ENCODE results near the gene SPIC. TPM values are rescaled to one million over a fixed set of nuclear protein-coding genes. Genes with fewer than 3 reads are reported as not detected.

Gene SPIC
- polyA plus RNA-seq, 1 donor from 2014 or later, result not detected

GRCh38 chr12:101491329-101491728 lies 16.2 kb downstream of the SPIC start:
- no peaks in the 10 kb centered on the region for H4K20me1 ChIP-seq (ENCODE audit: insufficient read depth)
- H3K9me2 ChIP-seq (ENCODE audit: insufficient read depth, low read length), result no peaks in the 10 kb centered on the region
- no peaks in the 10 kb centered on the region for H3F3A ChIP-seq (ENCODE audit: insufficient read depth, low read length, poor library complexity, severe bottlenecking)
- no peaks in the 10 kb centered on the region for H3K27me3 ChIP-seq (ENCODE audit: insufficient read depth, low read depth, low read length)
- no peak overlapping the region for H2AFZ ChIP-seq (ENCODE audit: low read depth, low read length)
- H3K36me3 ChIP-seq (ENCODE audit: insufficient read depth, low read length), result no peaks in the 10 kb centered on the region
- no peak overlapping the region for H3K9ac ChIP-seq (ENCODE audit: low read length)
- H3K27ac ChIP-seq (ENCODE audit: low read length), result no peak overlapping the region
- no peaks in the 10 kb centered on the region for H3K79me2 ChIP-seq (replicated peaks; ENCODE audit: insufficient read depth, low read length)
- H3K4me3 ChIP-seq (ENCODE audit: low read length), result no peak overlapping the region
- TF ChIP-seq RAD21 (conservative IDR thresholded peaks at IDR 0.05) (no peak), POLR2AphosphoS5 (IDR thresholded peaks at IDR 0.05) (no peak), EZH2 (IDR thresholded peaks at IDR 0.05; ENCODE audit: borderline replicate concordance, insufficient read depth, low read length, poor library complexity, severe bottlenecking) (no peak), MXI1 (conservative IDR thresholded peaks at IDR 0.05; ENCODE audit: poor library complexity, severe bottlenecking) (no peak), SMC3 (conservative IDR thresholded peaks at IDR 0.05; ENCODE audit: poor library complexity) (no peak), EP300 (conservative IDR thresholded peaks at IDR 0.05; ENCODE audit: poor library complexity, severe bottlenecking) (no peak), TAF1 (IDR thresholded peaks at IDR 0.05; ENCODE audit: low read depth) (no peak)
- TF ChIP-seq, protein P1, sequence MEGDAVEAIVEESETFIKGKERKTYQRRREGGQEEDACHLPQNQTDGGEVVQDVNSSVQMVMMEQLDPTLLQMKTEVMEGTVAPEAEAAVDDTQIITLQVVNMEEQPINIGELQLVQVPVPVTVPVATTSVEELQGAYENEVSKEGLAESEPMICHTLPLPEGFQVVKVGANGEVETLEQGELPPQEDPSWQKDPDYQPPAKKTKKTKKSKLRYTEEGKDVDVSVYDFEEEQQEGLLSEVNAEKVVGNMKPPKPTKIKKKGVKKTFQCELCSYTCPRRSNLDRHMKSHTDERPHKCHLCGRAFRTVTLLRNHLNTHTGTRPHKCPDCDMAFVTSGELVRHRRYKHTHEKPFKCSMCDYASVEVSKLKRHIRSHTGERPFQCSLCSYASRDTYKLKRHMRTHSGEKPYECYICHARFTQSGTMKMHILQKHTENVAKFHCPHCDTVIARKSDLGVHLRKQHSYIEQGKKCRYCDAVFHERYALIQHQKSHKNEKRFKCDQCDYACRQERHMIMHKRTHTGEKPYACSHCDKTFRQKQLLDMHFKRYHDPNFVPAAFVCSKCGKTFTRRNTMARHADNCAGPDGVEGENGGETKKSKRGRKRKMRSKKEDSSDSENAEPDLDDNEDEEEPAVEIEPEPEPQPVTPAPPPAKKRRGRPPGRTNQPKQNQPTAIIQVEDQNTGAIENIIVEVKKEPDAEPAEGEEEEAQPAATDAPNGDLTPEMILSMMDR (IDR thresholded peaks at IDR 0.05; ENCODE audit: poor library complexity, severe bottlenecking), result no peak
- TF ChIP-seq, protein P2, sequence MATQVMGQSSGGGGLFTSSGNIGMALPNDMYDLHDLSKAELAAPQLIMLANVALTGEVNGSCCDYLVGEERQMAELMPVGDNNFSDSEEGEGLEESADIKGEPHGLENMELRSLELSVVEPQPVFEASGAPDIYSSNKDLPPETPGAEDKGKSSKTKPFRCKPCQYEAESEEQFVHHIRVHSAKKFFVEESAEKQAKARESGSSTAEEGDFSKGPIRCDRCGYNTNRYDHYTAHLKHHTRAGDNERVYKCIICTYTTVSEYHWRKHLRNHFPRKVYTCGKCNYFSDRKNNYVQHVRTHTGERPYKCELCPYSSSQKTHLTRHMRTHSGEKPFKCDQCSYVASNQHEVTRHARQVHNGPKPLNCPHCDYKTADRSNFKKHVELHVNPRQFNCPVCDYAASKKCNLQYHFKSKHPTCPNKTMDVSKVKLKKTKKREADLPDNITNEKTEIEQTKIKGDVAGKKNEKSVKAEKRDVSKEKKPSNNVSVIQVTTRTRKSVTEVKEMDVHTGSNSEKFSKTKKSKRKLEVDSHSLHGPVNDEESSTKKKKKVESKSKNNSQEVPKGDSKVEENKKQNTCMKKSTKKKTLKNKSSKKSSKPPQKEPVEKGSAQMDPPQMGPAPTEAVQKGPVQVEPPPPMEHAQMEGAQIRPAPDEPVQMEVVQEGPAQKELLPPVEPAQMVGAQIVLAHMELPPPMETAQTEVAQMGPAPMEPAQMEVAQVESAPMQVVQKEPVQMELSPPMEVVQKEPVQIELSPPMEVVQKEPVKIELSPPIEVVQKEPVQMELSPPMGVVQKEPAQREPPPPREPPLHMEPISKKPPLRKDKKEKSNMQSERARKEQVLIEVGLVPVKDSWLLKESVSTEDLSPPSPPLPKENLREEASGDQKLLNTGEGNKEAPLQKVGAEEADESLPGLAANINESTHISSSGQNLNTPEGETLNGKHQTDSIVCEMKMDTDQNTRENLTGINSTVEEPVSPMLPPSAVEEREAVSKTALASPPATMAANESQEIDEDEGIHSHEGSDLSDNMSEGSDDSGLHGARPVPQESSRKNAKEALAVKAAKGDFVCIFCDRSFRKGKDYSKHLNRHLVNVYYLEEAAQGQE (IDR thresholded peaks at IDR 0.05; ENCODE audit: borderline replicate concordance), result no peak
- H3K9me3 ChIP-seq (ENCODE audit: low read length), result no peaks in the 10 kb centered on the region
- no peak overlapping the region for H3K4me2 ChIP-seq (ENCODE audit: low read length)

DNA sequence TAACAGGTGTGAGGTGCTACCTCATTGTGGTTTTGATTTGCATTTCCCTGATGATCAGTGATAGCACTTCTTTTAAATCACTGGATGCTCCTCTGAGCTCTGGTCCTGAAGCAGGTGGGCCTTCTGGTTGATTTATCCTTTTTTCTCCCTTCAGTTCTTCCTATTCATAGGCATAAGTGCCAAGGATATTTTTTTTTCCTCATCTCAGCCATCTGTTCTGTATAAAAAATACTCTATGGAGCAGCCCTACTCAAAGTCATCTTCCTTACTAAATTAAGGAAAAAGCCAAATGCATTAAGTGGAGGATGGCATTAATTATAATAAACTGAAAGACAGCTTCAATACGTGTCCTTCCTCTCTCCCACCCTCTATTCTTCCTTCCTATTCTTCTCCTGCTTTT lies 18.4 kb downstream of the SPIC start:
- TF ChIP-seq TAF1 (IDR thresholded peaks at IDR 0.05; ENCODE audit: low read depth) (no peak), POLR2AphosphoS5 (IDR thresholded peaks at IDR 0.05) (no peak), EZH2 (IDR thresholded peaks at IDR 0.05; ENCODE audit: borderline replicate concordance, insufficient read depth, low read length, poor library complexity, severe bottlenecking) (no peak), SMC3 (conservative IDR thresholded peaks at IDR 0.05; ENCODE audit: poor library complexity) (no peak), MXI1 (conservative IDR thresholded peaks at IDR 0.05; ENCODE audit: poor library complexity, severe bottlenecking) (no peak), RAD21 (conservative IDR thresholded peaks at IDR 0.05) (no peak), EP300 (conservative IDR thresholded peaks at IDR 0.05; ENCODE audit: poor library complexity, severe bottlenecking) (no peak)
- TF ChIP-seq, protein P2 (IDR thresholded peaks at IDR 0.05; ENCODE audit: borderline replicate concordance), result no peak
- TF ChIP-seq, protein P1 (IDR thresholded peaks at IDR 0.05; ENCODE audit: poor library complexity, severe bottlenecking), result no peak
- H3K9ac ChIP-seq (ENCODE audit: low read length), result no peak overlapping the region

More for the DNA sequence above, 18.4 kb downstream of the SPIC start:
- Histone ChIP-seq H3K4me2 (ENCODE audit: low read length) (no peak overlapping the region), H2AFZ (ENCODE audit: low read depth, low read length) (no peak overlapping the region), H3K79me2 (replicated peaks; ENCODE audit: insufficient read depth, low read length) (no peaks in the 10 kb centered on the region), H3K9me2 (ENCODE audit: insufficient read depth, low read length) (no peaks in the 10 kb centered on the region), H3K4me3 (ENCODE audit: low read length) (no peak overlapping the region), H3K27ac (ENCODE audit: low read length) (no peak overlapping the region), H4K20me1 (ENCODE audit: insufficient read depth) (no peaks in the 10 kb centered on the region), H3F3A (ENCODE audit: insufficient read depth, low read length, poor library complexity, severe bottlenecking) (no peaks in the 10 kb centered on the region), H3K27me3 (ENCODE audit: insufficient read depth, low read depth, low read length) (no peaks in the 10 kb centered on the region), H3K9me3 (ENCODE audit: low read length) (no peaks in the 10 kb centered on the region), H3K36me3 (ENCODE audit: insufficient read depth, low read length) (no peaks in the 10 kb centered on the region)
